B cell (primary cell): Measurements from ENCODE around the gene USP14.
"Not testable (repeated sequence)": the region's sequence is repeated elsewhere in the genome, so short reads cannot be mapped to it uniquely, and the experiment has no call there.

Experiments used
- EZH2 ChIP-seq: IDR thresholded peaks from 2 replicates; pipeline ENCODE4 v1.6.1; 2012; ENCODE audit warnings: borderline replicate concordance, low read depth, mild to moderate bottlenecking, moderate library complexity, low read length; ENCODE audit not compliant: insufficient read depth, poor library complexity, severe bottlenecking
- TF ChIP-seq, protein P1 (sequence below): fragments of 200-600 bp; IDR thresholded peaks from one replicate; pipeline ENCODE4 v1.8.0; 2022; ENCODE audit warnings: antibody characterized with exemption, mild to moderate bottlenecking

DNA sequence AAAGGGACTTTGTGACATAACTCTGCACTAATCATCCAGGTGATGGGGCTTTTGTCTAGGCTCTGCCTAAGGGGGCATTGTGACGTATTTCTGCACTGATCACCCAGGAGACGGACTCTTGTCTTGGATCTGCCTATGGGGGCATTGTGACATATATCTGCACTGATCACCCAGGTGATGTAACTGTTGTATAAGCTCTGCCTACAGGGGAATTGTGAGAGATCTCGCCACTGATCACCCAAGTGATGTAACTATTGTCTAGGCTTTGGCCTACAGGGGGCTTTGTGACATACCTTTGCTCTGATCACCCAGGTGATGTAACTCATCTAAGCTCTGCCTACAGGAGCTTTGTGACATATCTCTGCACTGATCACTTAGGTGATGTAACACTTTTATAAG is 49.7 kb upstream of the USP14 start:
- TF ChIP-seq EZH2: not testable (repeated sequence)
- TF ChIP-seq, protein P1, sequence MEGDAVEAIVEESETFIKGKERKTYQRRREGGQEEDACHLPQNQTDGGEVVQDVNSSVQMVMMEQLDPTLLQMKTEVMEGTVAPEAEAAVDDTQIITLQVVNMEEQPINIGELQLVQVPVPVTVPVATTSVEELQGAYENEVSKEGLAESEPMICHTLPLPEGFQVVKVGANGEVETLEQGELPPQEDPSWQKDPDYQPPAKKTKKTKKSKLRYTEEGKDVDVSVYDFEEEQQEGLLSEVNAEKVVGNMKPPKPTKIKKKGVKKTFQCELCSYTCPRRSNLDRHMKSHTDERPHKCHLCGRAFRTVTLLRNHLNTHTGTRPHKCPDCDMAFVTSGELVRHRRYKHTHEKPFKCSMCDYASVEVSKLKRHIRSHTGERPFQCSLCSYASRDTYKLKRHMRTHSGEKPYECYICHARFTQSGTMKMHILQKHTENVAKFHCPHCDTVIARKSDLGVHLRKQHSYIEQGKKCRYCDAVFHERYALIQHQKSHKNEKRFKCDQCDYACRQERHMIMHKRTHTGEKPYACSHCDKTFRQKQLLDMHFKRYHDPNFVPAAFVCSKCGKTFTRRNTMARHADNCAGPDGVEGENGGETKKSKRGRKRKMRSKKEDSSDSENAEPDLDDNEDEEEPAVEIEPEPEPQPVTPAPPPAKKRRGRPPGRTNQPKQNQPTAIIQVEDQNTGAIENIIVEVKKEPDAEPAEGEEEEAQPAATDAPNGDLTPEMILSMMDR: not testable (repeated sequence)
